H1 (cell line): Measurements from ENCODE around the gene ABCA13. TPM values are rescaled to one million over a fixed set of nuclear protein-coding genes. Genes with fewer than 3 reads are reported as not detected.
"Not testable (repeated sequence)": the region's sequence is repeated elsewhere in the genome, so short reads cannot be mapped to it uniquely, and the experiment has no call there.

Experiments
- CTCF ChIA-PET: fragments of 300-600 bp; sonication (Branson Sonifier 250); formaldehyde crosslinking; loops from one replicate; lab custom pipeline; 2021; ENCODE audit not compliant: partially characterized antibody; lab: Charles Lee
- POLR2A ChIA-PET: fragments of 300-600 bp; sonication (Branson Sonifier 250); formaldehyde crosslinking; loops from one replicate; lab custom pipeline; 2021; ENCODE audit warnings: inconsistent platforms; ENCODE audit not compliant: partially characterized antibody; lab: Charles Lee
- DNase-seq, 2 experiments: peaks; one replicate each; pipeline versions ENCODE4 v3.0.0 to v3.0.0-alpha.2; 2010 to 2022; ENCODE audit warnings: low spot score in 2 of 2, low read depth in 1 of 2, mixed read lengths in 1 of 2
- FAIRE-seq: peaks from 2 replicates; lab custom pipeline; 2011; peaks lifted over from hg19 to GRCh38; lab: Jason Lieb, UNC
- H2AFZ ChIP-seq: 2 replicates; pipeline ENCODE4 v1.8.1; 2012; ENCODE audit warnings: low read length, inconsistent platforms
- H2AK5ac ChIP-seq: 2 replicates; pipeline ENCODE4 v1.6.1; 2013; ENCODE audit warnings: low read depth, low read length
- H2BK120ac ChIP-seq: replicated peaks from 2 replicates; pipeline ENCODE3; 2013; ENCODE audit warnings: low read depth, low read length, inconsistent platforms
- H2BK12ac ChIP-seq: 2 replicates; pipeline ENCODE4 v1.6.1; 2013; ENCODE audit warnings: low read depth, low read length
- H2BK15ac ChIP-seq: 2 replicates; pipeline ENCODE4 v1.6.1; 2013; ENCODE audit warnings: low read length
- H2BK20ac ChIP-seq: 2 replicates; pipeline ENCODE4 v1.6.1; 2013; ENCODE audit warnings: low read length
- H2BK5ac ChIP-seq: 2 replicates; pipeline ENCODE4 v1.6.1; 2013; ENCODE audit warnings: low read depth, low read length
- H3K14ac ChIP-seq: 2 replicates; pipeline ENCODE4 v1.6.1; 2013; ENCODE audit warnings: inconsistent platforms; ENCODE audit not compliant: insufficient read length
- H3K18ac ChIP-seq: 2 replicates; pipeline ENCODE4 v1.6.1; 2013; ENCODE audit warnings: low read length; ENCODE audit errors: extremely low read depth
- H3K23ac ChIP-seq: 2 replicates; pipeline ENCODE4 v1.6.1; 2013; ENCODE audit warnings: inconsistent platforms; ENCODE audit not compliant: insufficient read length
- H3K23me2 ChIP-seq: 2 replicates; pipeline ENCODE4 v1.6.1; 2013; ENCODE audit warnings: low read depth, low read length
- H3K27ac ChIP-seq: 2 replicates; pipeline ENCODE4 v1.6.1; 2011; ENCODE audit warnings: low read depth, low read length, inconsistent platforms
- H3K27me3 ChIP-seq, 4 experiments: replicated peaks in 1 of 4; 1 replicate in 1 of 4; 2 replicates in 3 of 4; pipeline versions ENCODE4 v1.6.1 to v1.8.1; 2011 to 2013; ENCODE audit warnings: low read length in 3 of 4, mild to moderate bottlenecking in 3 of 4, inconsistent platforms in 2 of 4, mixed read lengths in 2 of 4, moderate library complexity in 1 of 4; ENCODE audit not compliant: control insufficient read depth in 3 of 4, insufficient read depth in 3 of 4; ENCODE audit errors: extremely low read depth in 1 of 4
- H3K36me3 ChIP-seq, 4 experiments: 2 replicates each; pipeline versions ENCODE4 v1.6.1 to v1.8.1; 2011 to 2013; ENCODE audit warnings: mild to moderate bottlenecking in 4 of 4, low read length in 3 of 4, moderate library complexity in 2 of 4, control low read depth in 1 of 4, inconsistent platforms in 1 of 4; ENCODE audit not compliant: insufficient read depth in 4 of 4, control insufficient read depth in 2 of 4
- H3K4ac ChIP-seq: replicated peaks from 2 replicates; pipeline ENCODE3; 2013; ENCODE audit warnings: low read length, low read depth, mixed read lengths, inconsistent platforms; ENCODE audit not compliant: insufficient read length
- H3K4me1 ChIP-seq, 4 experiments: replicated peaks in 1 of 4; 1 replicate in 1 of 4; 2 replicates in 3 of 4; pipeline versions ENCODE4 v1.6.1 to v1.8.1; 2011 to 2013; ENCODE audit warnings: low read length in 3 of 4, inconsistent platforms in 2 of 4, mixed read lengths in 1 of 4; ENCODE audit not compliant: insufficient read depth in 4 of 4, control insufficient read depth in 3 of 4
- H3K4me2 ChIP-seq, 2 experiments: 2 replicates each; pipeline versions ENCODE4 v1.6.1 to v1.8.1; 2011 to 2013; ENCODE audit warnings: low read depth in 2 of 2, low read length in 2 of 2, control low read depth in 1 of 2, inconsistent platforms in 1 of 2, mild to moderate bottlenecking in 1 of 2; ENCODE audit not compliant: insufficient read depth in 1 of 2
- H3K4me3 ChIP-seq, 4 experiments: fragments of 200-600, 300-600 bp in 1 of 4; sonication (generic), shearing (Covaris generic), sonication (Bioruptor Twin) in 1 of 4; 2 replicates each; pipeline versions ENCODE4 v1.5.1 to v1.8.1; 2011 to 2016; ENCODE audit warnings: low read length in 4 of 4, low read depth in 3 of 4, control low read depth in 2 of 4, inconsistent platforms in 2 of 4, mild to moderate bottlenecking in 2 of 4, mixed read lengths in 1 of 4, moderate library complexity in 1 of 4; ENCODE audit not compliant: insufficient read depth in 2 of 4; ENCODE audit errors: extremely low read depth in 1 of 4
- H3K56ac ChIP-seq: replicated peaks from 2 replicates; pipeline ENCODE3; 2013; ENCODE audit warnings: low read depth, mild to moderate bottlenecking, mixed read lengths, low read length, inconsistent platforms; ENCODE audit not compliant: insufficient read length
- H3K79me1 ChIP-seq: 2 replicates; pipeline ENCODE4 v1.6.1; 2013; ENCODE audit warnings: low read depth, low read length, control low read depth
- H3K79me2 ChIP-seq, 2 experiments: 2 replicates each; pipeline versions ENCODE4 v1.6.1 to v1.8.1; 2012 to 2013; ENCODE audit warnings: low read length in 2 of 2, mild to moderate bottlenecking in 2 of 2, inconsistent platforms in 1 of 2; ENCODE audit not compliant: insufficient read depth in 2 of 2, control insufficient read depth in 1 of 2
- H3K9ac ChIP-seq, 4 experiments: replicated peaks in 1 of 4; 1 replicate in 1 of 4; 2 replicates in 3 of 4; pipeline versions ENCODE4 v1.6.1 to v1.8.1; 2011 to 2013; ENCODE audit warnings: low read depth in 3 of 4, low read length in 3 of 4, control low read depth in 2 of 4, mild to moderate bottlenecking in 2 of 4, moderate library complexity in 2 of 4, inconsistent platforms in 1 of 4; ENCODE audit errors: extremely low read depth in 1 of 4
- H3K9me3 ChIP-seq, 2 experiments: 2 replicates each; pipeline versions ENCODE4 v1.6.1 to v1.8.1; 2012 to 2013; ENCODE audit warnings: mild to moderate bottlenecking in 2 of 2, moderate library complexity in 2 of 2, control low read depth in 1 of 2, inconsistent platforms in 1 of 2, low read depth in 1 of 2, low read length in 1 of 2, mixed read lengths in 1 of 2; ENCODE audit not compliant: insufficient read depth in 2 of 2
- H4K20me1 ChIP-seq, 2 experiments: replicated peaks in 1 of 2; 2 replicates each; pipeline versions ENCODE3 to v1.8.1; 2011 to 2013; ENCODE audit warnings: inconsistent platforms in 2 of 2, low read length in 2 of 2, mild to moderate bottlenecking in 1 of 2; ENCODE audit not compliant: insufficient read depth in 2 of 2, control insufficient read depth in 1 of 2
- H4K5ac ChIP-seq: 2 replicates; pipeline ENCODE4 v1.6.1; 2013; ENCODE audit warnings: low read length, low read depth, mixed read lengths, inconsistent platforms; ENCODE audit not compliant: insufficient read length
- H4K8ac ChIP-seq: 2 replicates; pipeline ENCODE4 v1.8.0; 2013; ENCODE audit warnings: mild to moderate bottlenecking, moderate library complexity, low read length, inconsistent platforms; ENCODE audit not compliant: insufficient read depth; ENCODE audit errors: extremely low read depth
- H4K91ac ChIP-seq: replicated peaks from 2 replicates; pipeline ENCODE3; 2013; ENCODE audit warnings: low read length, mixed read lengths, inconsistent platforms; ENCODE audit not compliant: insufficient read length
- WGBS, 2 experiments: shearing (Covaris generic) in 1 of 2; methylation state at CpG; one replicate each; pipeline versions ENCODE4 v1.1.6 to v1.1.7; 2013 to 2015; ENCODE audit warnings: low lambda C conversion rate in 2 of 2, mixed read lengths in 2 of 2, inconsistent platforms in 1 of 2, low coverage in 1 of 2, missing lambda C conversion rate in 1 of 2; ENCODE audit not compliant: insufficient replicate concordance in 2 of 2, insufficient coverage in 1 of 2, insufficient read length in 1 of 2; ENCODE audit errors: extremely low coverage in 1 of 2, missing lambda C conversion rate in 1 of 2; 5-methylcytosine and 5-hydroxymethylcytosine counted together
- polyA plus RNA-seq, 7 experiments: library from polyadenylated mRNA; depleted of rRNA in 3 of 7; stranded (reverse) in 5 of 7; unstranded in 2 of 7; fragments of >200 nt in 5 of 7; fragments of 200-250 nt in 2 of 7; gene quantifications; 1 replicate in 5 of 7; 2 replicates in 1 of 7; 4 replicates in 1 of 7; pipeline versions ENCODE4 v1.2.1 to v1.2.3, GENCODE V29; 2011 to 2013; ENCODE audit warnings: missing spikeins in 2 of 7, mixed read lengths in 2 of 7
- total RNA-seq: library from RNA; stranded (reverse); fragmentation: NEBNext Ultra II Directional; extraction: Animal tissue kit (Norgen Biotek cat#: 25700); gene quantifications from 2 replicates; pipeline ENCODE4 v1.2.1, GENCODE V29; 2021

The ABCA13 gene
- total and polyA plus RNA-seq, 2 of the 8 experiments (the other 6 are each of a cell fraction or from before 2014, with no cell fraction given), result 0.07 to 0.09 TPM

- H3K36me3 ChIP-seq, H4K5ac ChIP-seq, H3K23me2 ChIP-seq, H3K27ac ChIP-seq, H3K79me1 ChIP-seq, POLR2A ChIA-PET, H3K18ac ChIP-seq, FAIRE-seq, H3K4me1 ChIP-seq, CTCF ChIA-PET, H2BK15ac ChIP-seq, H2BK5ac ChIP-seq, H3K4me2 ChIP-seq, H2BK12ac ChIP-seq, H3K4ac ChIP-seq, H2AK5ac ChIP-seq, H3K23ac ChIP-seq, H4K8ac ChIP-seq, H2BK120ac ChIP-seq, H3K9me3 ChIP-seq, H2AFZ ChIP-seq, H3K56ac ChIP-seq, H4K91ac ChIP-seq, H3K4me3 ChIP-seq, H2BK20ac ChIP-seq, H3K9ac ChIP-seq, H3K79me2 ChIP-seq, H3K27me3 ChIP-seq, H4K20me1 ChIP-seq, DNase-seq, H3K14ac ChIP-seq: not testable (repeated sequence)
- 82% methylated on average over 19 of the region's 41 CpGs; no CpG with 5 or more reads in 1 of the 2 experiments for whole genome bisulfite sequencing, 2 experiments
Observed at GRCh38 chr7:48202916-48203315, 31.7 kb downstream of the ABCA13 start.
